HG03442 (cell line): ENCODE data around the gene OTOG.

Experiments
- ATAC-seq: cut with Tn5 transposase; IDR thresholded peaks from one replicate; pipeline ENCODE4 v1.9.1; 2021; ENCODE audit warnings: mild to moderate bottlenecking, moderate library complexity; ENCODE audit not compliant: unreplicated experiment

OTOG gene

DNA sequence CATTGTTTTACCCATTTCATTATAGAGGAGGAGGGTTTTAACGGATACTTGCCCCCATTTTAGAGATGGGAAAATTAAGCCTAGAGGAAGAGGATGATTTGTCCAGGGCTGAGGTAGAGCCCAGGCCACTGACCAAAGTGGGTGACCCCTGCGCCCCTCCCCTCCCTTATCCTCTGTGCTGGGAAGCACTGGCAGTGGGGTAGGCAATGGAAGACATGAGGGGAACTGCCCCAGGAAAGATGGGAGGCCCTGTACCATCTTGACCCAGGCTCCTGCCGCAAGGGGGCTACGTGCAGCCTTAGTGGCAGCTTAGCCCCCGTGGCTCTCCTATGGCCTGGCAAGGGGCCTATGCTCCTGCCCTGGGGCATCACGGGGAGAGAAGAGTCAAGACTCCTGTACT is 95.9 kb downstream of the OTOG start:
- ATAC-seq: no peak

DNA sequence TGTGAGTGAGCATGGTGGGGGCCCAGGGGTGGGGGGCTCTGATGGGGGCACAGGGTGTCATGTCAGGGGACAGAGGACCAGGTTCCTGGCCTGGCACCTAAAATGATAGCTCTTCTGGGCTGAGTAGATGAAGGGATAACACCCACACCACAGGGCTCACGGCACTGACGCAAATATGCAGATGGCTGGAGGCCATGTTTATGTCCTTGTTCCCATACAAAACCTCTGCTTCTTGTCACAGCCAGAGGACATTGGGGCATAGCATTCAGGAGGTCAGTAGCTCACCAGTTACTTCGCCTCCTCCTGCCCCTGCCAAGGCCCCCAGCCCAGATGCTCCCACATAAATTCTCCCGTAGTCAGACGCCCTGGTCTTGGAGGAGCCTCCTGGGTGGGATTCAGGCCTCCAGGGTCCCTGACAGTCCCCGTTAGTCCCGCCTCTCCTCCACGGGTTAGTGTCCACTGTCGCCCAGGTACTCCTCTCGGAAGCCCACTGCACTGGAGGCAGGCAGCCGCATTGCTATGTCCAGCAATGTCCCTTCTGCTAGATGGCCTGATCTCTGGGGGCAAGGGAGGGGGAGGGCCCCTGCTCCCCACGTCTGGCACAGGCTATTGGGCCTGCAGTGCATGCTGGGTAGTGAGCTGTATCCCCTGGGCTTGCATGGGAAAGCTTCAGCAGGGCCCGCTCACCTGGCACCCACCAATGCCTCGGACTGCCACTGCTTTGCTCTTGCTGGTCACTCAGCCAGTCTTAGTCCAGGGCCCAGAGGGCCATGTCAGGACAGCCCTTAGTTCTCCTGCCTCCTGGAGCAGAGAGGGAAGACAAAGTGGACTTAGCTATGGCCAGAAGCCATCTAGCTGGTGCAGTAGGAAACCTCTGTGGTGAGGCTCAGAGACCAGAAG is 96.7 kb downstream of the OTOG start:
- no peak for ATAC-seq

DNA sequence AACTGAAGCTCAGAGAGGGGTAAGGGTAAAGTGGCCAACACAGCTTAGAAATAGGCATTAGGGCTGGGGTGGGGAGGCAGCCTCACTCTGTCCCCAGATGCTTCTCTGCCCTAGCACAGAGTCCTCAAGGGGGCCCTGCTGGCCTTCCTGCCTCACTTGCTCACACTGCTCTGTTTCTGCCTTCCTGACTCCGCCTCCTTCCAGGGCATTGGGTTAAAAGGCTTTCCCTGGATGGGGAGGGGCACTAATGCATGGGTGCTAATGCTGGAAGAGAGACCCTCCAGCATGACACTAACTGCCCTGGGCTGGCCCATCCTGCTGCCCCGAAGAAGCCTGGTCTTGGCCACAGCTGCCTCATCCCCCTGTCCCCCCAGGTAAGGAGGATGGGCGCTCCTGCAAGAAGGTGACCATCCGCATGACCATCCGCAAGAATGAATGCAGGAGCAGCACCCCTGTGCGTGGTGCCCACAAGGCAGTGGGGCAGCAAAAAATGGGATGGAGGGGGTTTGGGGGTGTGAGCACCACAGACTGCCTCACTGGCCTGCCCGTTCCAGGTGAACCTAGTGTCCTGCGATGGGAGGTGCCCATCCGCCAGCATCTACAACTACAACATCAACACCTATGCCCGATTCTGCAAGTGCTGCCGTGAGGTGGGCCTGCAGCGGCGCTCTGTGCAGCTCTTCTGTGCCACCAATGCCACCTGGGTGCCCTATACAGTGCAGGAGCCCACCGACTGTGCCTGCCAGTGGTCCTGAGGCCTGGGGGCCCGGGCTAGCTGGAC is 98.3 kb downstream of the OTOG start:
- no peak for ATAC-seq

DNA sequence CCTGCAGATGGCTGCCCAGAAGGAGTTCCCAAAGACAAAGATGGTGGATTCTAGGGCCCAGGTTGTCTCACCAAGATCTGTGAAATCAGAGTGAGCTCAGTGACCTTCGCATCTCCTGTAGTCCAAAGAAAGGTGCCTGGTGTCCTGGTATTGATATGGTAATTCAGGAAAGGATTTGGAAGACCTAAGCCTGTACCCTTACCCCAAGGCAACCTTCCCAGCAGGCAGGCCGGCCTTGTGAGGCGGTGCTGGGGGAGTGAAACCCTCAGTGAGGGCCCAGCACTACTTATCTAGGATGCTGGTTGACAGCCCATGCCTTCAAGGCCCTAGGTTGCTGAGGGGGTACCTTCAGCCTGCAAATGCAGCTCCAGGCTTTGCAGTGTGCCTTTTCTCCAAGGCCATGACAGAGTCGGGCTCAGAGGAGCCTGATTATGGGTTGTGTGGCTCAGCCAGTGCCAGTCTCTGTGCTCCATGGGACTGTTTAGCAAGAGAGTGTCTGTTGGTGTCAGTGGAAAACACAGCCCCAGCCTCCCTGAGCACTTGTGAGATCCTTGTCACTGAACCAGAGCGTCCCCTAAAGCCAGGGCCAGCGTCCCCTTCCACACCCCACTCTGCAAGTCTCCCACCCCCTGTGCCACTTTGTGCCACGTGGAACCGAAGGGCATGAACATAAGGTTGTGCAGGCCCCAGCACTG is 99.5 kb downstream of the OTOG start:
- no peak for ATAC-seq

DNA sequence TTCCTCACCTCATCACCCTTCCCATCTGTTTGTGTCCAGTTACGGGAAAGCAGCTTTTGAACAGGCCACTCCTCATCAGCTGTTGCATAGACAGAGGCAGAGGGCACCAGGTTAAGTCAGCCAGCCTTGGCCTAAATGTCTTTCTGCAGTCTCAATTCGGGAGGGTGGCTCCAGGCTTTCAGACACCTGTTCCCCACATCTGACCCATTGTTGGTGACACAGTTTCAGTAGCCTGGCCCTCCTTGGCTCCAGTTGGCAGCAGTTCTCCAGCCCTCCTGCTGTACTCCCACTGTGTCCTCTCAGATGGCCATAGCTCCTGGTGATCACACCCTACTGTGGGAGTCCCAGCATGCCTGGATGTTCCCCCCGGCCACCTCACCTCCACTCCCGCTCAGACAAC is 101.5 kb downstream of the OTOG start:
- ATAC-seq: no peak

DNA sequence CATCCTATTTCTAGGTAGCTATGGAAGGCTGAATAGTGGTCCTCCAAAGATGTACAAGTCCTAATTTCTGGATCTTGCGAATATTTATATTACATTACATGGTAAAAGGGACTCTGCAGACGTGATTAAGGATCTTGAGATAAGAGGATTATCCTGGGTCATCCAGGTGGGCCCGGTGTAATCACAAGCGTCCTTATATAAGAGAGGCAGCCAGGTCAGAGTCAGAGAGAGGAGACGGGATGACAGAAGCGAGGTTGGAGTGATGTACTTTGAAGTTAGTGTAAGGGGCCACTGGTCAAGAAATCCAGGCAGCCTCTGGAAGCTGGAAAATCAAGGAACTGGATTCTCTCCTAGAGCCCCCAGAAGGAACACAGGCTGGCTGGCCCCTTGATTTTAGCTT is 102.2 kb downstream of the OTOG start:
- ATAC-seq: no peak

DNA sequence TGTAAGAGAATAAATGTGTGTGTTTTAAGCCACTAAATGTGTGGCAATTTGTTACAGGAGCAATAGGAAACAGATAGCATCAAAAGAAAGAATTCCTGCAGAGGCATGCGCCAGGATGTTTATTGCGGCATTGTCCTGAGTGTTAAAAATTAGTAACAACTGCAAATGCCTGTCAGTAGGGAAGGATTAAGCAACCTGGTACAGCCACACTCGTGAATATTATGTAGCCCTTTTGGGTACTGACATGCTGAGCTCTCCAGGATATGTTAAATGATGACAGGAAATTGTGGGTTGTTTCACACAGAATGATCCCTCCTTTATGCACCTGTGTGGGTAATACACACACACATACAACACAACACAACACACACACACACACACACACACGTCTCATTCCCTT is 102.6 kb downstream of the OTOG start:
- ATAC-seq: no peak

DNA sequence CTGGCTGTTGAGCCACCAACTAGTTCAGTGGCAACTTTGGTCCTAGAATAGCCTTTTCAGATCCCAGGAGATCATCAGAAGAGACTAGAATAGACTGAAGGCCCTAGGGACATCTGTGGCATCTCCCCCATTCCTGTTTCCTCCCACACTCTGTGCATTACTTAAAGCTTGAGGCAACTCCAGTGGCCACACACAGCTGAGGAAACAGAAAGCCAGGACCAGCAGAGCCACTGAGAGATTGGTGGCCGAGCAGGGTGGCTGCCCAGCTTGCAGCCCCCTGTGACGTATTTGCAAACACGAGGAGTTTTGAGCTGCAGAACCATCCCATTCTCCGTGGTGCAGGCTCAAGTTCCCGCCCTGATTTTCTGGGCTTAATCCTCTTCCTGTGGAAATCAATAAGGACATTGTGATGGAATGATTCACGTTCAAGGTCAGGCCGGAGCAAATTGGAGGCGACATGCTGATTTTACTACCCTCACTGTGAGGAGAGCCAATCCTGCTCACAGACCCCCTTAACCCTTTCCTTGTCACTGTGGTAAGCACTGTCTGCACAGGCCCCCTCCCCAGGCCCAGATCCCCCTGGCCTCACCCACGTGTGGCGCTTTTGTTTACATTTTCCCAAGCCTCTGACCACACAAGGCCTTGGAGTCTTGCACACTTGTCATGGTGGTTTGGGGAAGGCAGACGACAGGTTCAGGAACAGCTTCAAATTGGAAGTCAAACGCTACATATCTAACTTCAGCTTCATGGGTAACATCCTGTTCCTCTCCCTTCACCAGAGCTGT is 103.3 kb downstream of the OTOG start:
- ATAC-seq: no peak

DNA sequence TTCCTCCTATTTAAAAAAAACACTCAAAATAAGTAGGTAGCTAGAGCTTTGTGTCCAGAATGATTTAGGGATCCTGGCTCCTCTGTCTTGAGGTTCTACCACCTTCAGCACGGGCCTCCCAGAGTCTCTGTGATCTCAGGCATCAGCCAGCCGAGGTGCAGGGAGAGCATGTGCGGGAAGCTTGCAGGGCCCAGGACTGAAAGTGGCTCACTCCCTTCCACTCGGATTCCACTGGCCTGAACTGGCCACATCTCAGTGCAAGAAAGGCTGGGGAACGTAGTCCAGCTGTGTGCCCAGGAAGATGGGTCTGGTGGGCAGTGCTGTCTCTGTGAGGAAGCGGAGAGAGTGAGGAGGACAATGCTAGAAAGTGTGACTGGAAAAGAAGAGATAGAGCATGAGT is 104.0 kb downstream of the OTOG start:
- ATAC-seq: no peak

DNA sequence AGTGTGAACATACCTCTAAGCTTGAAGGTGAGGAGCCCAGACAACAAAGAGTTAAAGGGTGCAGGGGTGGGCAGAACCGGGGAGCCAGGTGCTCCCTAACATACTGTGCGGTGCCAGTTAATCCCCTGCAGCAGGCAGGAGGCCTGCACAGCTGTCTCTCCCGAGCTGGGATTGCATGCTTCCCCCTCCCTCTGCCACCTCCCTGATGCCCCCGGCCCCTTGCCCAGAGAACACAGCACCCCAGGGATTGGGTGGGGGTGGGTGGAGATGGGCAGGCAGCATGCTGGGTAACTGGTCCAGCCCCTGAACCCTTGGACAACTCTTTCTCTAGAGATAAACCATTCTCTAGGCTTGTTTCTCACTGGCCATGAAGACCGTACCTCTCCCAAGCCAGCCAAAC is 104.6 kb downstream of the OTOG start:
- ATAC-seq: no peak

DNA sequence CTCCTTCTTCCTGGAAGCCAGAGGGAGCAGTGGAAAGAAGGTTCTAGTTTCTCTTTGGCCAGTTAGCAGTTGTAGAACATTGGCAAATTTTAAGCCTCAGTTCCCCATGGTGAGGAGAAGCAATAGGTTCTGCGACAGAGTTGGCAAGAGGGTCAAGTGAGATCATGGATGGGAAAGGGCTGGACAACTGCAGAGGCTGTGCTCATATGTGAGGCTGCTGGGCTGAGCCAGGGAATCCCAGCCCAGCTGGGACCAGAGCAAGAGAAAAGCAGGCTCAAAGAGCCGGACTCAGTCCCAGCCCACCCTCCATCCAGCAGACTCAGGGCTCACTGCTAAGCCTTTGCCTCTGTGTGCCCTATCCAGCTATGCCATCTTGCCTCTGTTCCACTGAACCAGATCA is 105.5 kb downstream of the OTOG start:
- no peak for ATAC-seq

DNA sequence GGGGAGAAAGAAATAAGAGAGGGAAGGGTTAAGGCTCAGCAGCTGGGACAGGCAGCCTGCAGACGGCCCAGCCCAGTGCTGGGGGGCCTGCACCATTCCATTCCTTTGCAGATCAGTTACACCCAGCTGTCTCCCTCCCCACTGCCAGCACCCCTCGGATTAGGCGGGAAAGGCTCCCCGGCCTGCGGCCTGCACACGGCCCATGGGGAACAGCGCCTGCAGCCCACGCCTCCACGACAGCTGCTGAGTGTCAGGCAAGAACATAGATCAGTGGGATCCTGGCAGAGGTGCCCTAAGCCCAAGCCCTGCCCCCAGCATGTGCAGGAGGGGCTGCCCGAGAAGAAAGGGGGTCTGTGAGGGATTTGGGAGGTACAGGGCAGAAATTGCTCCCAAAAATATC is 106.6 kb downstream of the OTOG start:
- no peak for ATAC-seq

DNA sequence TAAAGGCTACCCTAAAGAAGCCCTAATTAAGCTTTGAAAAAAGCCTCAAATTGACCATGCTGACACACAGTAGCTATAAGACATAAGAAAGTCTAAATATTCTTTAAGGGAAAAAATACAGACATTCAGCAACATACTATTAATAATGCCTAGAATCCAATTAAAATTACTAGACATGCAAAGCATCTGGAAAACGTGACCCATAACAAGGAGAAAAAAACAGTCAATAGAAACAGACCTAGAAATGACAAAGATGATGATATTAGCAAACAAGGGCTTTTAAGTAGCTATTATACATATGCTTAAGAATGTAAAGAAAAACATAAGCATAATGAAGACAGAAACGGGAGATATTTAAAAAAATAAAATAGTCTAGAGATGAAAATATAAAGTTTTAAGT is 108.6 kb downstream of the OTOG start:
- no peak for ATAC-seq

DNA sequence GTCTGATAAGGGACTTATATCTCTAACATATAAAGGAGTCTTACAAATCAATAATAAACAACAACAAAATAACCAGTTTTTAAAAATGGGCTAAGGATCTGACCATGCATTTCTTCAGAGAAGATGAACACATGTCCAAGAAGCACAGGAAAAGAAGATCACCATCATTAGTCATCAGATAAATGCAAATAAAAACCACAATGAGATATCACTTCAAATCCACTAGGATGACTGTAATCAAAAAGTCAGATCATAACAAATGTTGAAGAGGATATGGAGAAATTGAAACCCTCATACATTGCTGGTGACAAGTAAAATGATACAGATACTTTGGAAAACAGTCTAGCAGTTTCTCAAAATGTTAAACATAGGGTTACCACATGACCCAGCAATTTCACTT is 111.2 kb downstream of the OTOG start:
- ATAC-seq: no peak

DNA sequence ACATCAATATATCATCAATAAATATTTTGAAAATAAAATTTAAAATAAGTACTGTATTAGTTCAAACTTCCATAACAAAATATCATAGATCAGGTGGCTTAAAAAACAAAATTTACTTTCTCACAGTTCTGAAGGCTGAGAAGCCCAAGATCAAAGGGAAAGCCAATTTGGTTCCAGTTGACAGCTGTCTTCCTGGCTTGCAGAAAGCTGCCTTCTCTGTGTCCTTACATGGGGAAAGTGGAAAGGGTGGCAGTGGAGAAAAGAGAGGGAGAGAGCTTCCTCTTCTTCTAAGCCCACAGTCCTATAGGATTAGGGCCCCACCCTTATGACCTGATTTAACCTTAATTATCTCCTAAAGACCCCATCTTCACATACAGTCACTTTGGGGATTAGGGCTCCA is 121.1 kb downstream of the OTOG start:
- ATAC-seq: no peak

DNA sequence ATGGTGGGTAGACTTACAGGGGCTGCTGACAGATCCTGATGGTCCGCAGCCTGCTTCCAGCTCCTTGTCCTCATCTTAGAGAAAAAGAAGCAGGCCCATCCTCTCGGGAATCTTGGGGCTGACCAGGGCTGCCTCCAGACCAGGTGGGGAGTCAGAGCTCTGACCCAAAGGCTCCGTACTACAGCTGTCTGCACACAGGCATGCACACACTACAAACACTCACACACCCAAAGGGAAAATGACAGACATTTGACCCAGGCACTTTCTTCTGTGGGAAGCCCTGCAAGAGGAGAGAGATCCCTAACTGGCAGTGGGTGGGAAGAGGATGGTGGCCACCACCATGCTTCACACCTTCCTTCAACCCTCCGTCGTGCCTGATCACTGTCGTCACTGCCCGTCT is 125.4 kb downstream of the OTOG start:
- no peak for ATAC-seq

DNA sequence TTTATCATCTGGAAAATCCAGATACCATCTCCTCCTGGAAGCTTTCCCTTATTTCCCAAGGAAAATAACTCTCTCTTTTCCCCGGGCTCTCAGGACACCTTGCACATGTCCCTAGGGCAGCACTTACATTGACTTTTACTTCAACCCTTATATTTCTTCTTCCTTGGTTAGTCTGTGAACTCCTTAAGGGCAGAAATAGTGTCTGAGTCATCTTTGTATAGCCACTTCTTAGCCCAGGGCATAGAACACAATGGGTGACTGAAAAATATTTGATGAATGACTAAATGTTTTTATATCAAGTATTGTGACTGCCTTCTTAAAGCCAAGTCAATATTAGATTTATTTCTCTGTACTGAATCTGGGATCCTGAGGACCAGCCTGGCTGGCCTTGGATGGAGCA is 126.9 kb downstream of the OTOG start:
- ATAC-seq: no peak

DNA sequence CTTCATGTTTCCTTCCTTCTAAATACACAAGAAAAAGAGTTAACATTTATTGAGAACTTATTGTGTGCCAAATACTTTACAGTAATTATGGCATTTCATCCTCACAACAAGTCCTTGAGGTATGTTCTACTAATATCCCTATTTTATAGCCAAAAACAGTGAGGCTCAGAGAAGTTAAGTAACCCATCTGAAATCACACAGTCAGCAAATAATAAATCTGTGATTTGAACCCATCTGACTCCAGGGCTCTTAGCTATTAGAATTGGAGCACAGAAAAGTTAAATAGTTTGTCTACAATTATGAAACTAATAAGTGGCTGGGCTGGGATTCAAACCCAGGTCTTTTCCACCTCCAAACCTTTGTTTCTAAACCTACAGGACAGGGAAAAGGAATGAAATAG is 135.8 kb downstream of the OTOG start:
- ATAC-seq: no peak

DNA sequence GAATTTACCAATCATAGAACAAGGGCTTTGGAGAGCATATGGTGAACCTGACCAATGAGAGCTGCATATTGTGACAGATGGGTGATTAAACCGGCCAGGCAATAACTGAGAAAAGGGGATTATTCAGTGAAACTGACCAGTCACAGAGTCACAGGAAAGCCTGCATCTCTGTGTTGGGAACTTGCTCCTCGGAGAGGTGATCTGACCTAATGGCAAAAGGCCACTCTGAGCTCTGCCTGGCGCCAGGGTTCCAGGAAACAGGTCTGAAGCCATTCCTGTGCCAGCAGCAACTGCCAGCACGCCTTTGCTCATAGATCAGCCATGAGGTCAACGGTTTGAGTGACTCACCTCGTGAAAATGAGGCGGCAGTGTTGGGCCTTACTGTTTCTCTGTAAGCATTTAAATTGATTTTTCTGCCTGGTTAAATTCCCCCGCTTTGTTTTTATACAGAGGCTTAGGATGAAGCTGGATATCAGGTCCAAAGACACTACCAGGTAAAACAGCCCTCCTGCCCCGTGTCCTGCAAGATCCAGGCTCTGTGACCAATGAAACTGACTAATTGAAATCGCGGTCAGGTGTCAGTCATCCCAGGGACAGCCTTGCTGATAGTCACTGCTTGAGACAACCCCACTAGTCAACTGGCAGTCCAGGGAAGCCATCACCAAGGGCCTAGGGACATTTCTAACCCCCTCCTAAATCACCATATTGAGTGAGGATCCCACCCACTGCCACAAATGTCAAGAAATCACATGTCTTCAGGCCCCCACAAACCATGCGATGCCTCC is 136.5 kb downstream of the OTOG start:
- no peak for ATAC-seq

DNA sequence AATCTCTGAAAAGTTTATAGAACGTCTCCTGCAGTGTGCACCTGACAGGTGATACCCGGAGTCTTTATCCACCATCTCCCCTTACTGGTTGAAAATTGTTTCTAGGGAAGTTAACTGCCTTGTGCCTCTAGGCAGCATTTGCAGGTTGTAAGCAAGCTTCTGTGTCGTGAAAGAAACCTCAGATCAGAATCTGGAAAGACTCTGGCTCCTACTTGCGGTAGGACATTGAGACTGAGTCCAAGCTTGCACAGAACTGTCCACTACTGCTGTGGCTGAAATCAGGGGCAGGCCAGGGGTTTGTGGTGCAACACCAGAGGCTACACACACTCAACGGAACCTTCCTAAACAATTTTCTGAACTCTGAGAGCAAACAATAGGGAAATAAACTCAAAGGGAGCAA is 137.5 kb downstream of the OTOG start:
- ATAC-seq: no peak
